Dermis microvascular lymphatic vessel endothelial cell (primary cell): ENCODE measurements around the gene C5AR1. TPM values are rescaled to one million over a fixed set of nuclear protein-coding genes. Genes with fewer than 3 reads are reported as not detected.
A peak's percentile ranks its signal among the peaks of the same experiment; 100 is the strongest.
"Not testable (repeated sequence)": the region's sequence is repeated elsewhere in the genome, so short reads cannot be mapped to it uniquely, and the experiment has no call there.

Experiments
- DNase-seq, 2 donors: peaks; one replicate each; pipeline versions ENCODE4 v3.0.0 to v3.0.0-alpha.2; 2010; ENCODE audit warnings: low read depth in 2 of 2
- total RNA-seq: library from RNA; depleted of rRNA; stranded (reverse); fragments of >200 nt; gene quantifications from 2 replicates; pipeline ENCODE4 v1.2.1, GENCODE V29; 2014

The C5AR1 gene
- total RNA-seq, 1 donor from 2014 or later = not detected

GRCh38 chr19:47284324-47284899 is 25.2 kb upstream of the C5AR1 start:
- DNase-seq = peak; percentile 52 to 59

GRCh38 chr19:47296036-47296435 is 13.6 kb upstream of the C5AR1 start:
- peak; percentile 61 to 83 for DNase-seq

- DNase-seq = not testable (repeated sequence)
Observed at GRCh38 chr19:47300867-47301266, 8.8 kb upstream of the C5AR1 start.

- DNase-seq = no peak
Observed at GRCh38 chr19:47302249-47302648, 7.4 kb upstream of the C5AR1 start.

- DNase-seq = no peak
Observed at GRCh38 chr19:47303966-47304365, 5.7 kb upstream of the C5AR1 start.

GRCh38 chr19:47305309-47305751 is 4.3 kb upstream of the C5AR1 start:
- peak in 1 of 2 donors; percentile 50 for DNase-seq

GRCh38 chr19:47306303-47306702 is 3.4 kb upstream of the C5AR1 start:
- DNase-seq = no peak

DNA sequence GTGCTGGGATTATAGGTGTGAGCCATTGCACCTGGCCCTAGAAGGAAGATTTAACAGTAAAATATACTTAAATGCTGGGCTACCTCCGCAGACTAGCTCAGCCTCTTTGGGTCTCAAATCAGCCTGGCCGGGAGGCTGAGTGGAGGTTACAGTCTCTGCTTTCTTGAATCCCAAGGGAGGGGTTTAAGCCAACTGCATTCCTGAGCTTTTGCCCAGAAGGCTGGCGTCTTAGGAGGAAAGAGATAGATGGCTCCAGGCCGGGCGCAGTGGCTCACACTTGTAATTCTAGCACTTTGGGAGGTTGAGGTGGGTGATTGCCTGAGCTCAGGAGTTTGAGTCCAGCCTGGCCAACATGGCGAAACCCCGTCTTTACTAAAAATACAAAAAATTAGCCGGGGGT is 623 bp upstream of the C5AR1 start:
- DNase-seq = no peak

DNA sequence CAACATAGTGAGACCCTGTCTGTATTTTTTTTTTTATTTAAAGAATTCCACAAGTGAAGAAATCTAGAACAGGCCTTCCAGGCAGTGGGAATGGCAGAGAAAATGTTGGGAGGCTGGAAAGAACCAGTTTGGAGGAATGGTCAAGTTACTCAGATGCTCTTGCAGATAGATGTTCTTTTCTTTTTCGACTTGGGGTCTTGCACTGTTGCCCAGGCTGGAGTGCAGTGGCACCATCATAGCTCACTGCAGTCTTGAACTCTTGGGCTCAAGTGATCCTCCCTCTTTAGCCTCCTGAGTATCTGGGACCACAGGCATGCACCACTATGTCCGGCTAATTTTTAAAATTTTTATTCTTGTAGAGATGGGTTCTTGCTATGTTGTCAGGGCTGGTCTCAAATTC is 662 bp downstream of the C5AR1 start:
- DNase-seq = no peak

DNA sequence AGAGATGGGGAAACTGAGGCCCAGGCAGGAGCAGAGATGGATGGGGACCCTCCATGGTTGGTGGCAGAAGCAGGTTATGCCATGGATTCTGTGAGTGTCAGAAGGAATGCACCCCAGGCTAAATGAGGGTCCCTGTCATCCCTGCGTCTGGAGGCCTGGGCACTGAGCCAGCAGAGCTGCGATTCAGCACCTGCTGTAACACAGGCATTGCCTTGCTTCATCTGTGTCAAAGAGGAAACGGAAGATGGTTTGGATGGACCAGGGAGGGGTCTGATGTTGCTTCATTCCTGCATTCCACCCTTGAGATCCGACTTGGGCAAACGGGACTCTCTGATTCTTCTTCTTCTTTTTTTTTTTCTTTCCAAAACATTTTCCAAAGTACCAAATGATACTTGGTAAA is 1.2 kb downstream of the C5AR1 start:
- DNase-seq = no peak

GRCh38 chr19:47312366-47313006 is 2.8 kb downstream of the C5AR1 start:
- DNase-seq = no peak

- no peak for DNase-seq
Observed at GRCh38 chr19:47313754-47314295, 4.2 kb downstream of the C5AR1 start.

GRCh38 chr19:47315125-47315821 is 5.6 kb downstream of the C5AR1 start:
- peak in 1 of 2 donors; percentile 57 for DNase-seq

DNA sequence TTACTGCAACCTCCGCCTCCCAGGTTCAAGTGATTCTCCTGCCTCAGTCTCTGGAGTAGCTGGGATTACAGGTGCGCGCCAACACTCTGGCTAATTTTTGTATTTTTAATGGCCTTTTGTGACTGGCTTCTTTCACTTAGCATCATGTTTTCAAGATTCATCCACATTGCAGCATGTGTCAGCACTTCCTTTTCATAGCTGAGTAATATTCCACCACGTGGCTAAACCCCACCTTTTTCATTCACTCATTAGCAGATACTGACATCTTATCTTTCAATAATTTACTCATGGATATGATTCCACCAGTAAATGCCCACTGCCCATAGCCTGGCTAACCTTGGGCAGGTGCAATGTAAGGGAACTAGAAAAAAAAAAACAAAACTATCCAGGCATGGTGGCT is 6.9 kb downstream of the C5AR1 start:
- DNase-seq = no peak

- DNase-seq = no peak
Observed at GRCh38 chr19:47319923-47320871, 10.5 kb downstream of the C5AR1 start.

DNA sequence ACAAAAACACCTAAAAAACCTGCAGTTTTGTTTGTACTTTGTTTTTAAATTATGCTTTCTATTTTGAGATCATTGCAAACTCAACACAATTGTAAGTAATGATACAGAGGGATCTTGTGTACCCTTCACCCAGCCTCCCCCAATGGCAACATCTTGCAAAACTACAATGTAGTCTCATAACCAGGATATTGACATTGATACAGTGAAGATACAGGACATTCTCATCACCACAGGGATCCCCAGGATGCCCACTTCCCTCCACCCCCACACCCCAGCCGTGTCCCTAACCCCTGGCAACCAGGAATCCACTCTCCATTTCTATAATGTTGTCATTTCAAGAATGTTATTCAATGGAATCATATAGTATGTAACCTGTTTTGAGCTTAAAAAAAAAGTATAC is 12.0 kb downstream of the C5AR1 start:
- DNase-seq = no peak

- DNase-seq = no peak
Observed at GRCh38 chr19:47322058-47322457, 12.4 kb downstream of the C5AR1 start.

DNA sequence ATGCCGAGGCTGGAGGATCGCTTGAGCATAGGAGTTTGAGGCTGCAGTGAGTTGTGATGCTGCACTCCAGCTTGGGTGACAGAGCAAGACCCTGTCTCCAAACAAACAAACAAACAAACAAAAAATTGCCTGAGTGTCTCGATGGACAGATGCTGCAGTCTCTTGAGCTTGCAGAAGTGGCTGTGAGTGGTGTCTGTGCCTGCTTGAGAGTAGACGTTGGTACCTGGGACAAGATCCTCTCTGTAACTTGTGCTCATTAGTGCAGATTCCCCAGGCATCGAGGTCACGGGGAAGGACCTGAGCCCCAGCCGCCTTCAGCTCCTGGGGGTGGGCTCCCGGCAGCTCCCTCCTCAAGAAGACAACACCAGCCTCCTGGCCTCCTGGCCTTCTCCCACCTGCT is 13.7 kb downstream of the C5AR1 start:
- no peak for DNase-seq

GRCh38 chr19:47323872-47324271 is 14.2 kb downstream of the C5AR1 start:
- no peak for DNase-seq

DNA sequence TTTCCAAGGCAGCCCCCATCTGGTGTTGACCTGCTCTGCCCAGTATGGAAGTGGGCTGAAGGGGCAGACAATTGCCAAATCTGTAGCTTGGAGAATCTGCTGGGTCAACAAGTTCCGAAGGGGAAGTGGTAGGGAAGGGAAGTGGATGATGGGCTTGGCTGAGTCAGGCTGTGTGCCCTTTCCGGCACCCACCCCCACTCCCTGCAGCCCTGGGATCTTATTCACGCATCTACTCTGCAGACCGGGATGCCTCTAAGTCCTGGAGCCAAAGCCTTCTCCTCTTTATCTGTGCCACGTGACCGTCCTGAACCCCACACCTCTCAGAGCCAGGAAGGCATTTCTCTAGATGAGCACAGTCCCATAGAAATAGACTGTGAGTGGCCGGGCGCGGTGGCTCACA is 14.8 kb downstream of the C5AR1 start:
- peak in 1 of 2 donors; percentile 39 for DNase-seq

DNA sequence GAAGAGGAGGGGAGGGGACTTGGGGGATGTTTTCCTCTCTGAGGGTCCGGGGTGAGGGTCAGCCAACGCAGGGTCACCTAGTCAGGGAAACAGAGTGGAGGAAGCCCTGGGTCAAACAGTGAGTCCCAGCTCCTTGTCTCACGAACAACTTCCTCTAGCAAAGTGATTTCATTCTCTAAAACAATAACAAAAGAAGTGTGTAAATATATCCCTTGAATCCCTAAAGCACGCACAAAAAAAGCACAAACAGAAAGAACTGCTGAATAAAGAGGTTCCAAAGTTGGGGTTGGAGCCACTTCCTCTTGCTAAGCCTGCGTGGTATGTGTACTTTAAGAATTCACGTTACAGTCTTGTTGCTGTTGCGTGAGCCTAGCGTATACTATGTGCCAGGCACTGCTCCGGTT is 20.8 kb downstream of the C5AR1 start:
- DNase-seq = peak in 1 of 2 donors; percentile 48
